Neural progenitor cell (in vitro differentiated cells): ENCODE results near the gene SOX5. TPM values are rescaled to one million over a fixed set of nuclear protein-coding genes. Genes with fewer than 3 reads are reported as not detected.

ENCODE experiments used
- DNase-seq: peaks from one replicate; pipeline ENCODE4 v3.0.0-alpha.2; 2016; ENCODE audit warnings: low spot score
- H2AFZ ChIP-seq: fragments of 200-600 bp; sonication (generic); replicated peaks from 2 replicates; pipeline ENCODE4 v1.6.1; 2016; ENCODE audit warnings: antibody characterized with exemption
- H3F3A ChIP-seq: fragments of 200-600 bp; sonication (generic); 2 replicates; pipeline ENCODE4 v1.6.1; 2016; ENCODE audit warnings: antibody characterized with exemption, low read depth
- H3K27ac ChIP-seq: fragments of 200-600 bp; sonication (generic); 2 replicates; pipeline ENCODE4 v1.5.1; 2016; ENCODE audit warnings: mild to moderate bottlenecking
- H3K27me3 ChIP-seq: fragments of 200-600 bp; sonication (generic); 2 replicates; pipeline ENCODE4 v1.6.1; 2016; ENCODE audit warnings: mild to moderate bottlenecking, moderate library complexity
- H3K36me3 ChIP-seq: fragments of 200-600 bp; sonication (generic); 2 replicates; pipeline ENCODE4 v1.5.1; 2016
- H3K4me1 ChIP-seq: fragments of 200-600 bp; sonication (generic); 2 replicates; pipeline ENCODE4 v1.6.1; 2016; ENCODE audit warnings: mixed run types
- H3K4me2 ChIP-seq: fragments of 200-600 bp; sonication (generic); 2 replicates; pipeline ENCODE4 v1.6.1; 2016
- H3K4me3 ChIP-seq: fragments of 200-600 bp; sonication (generic); 2 replicates; pipeline ENCODE4 v1.5.1; 2016
- H3K79me2 ChIP-seq: fragments of 200-600 bp; sonication (generic); 2 replicates; pipeline ENCODE4 v1.6.1; 2016; ENCODE audit warnings: low read depth
- H3K9ac ChIP-seq: fragments of 200-600 bp; sonication (generic); 2 replicates; pipeline ENCODE4 v1.6.1; 2016
- H3K9me3 ChIP-seq: fragments of 200-600 bp; sonication (generic); 2 replicates; pipeline ENCODE4 v1.5.1; 2016; ENCODE audit warnings: low read depth
- H4K20me1 ChIP-seq: fragments of 200-600 bp; sonication (generic); 2 replicates; pipeline ENCODE4 v1.6.1; 2016; ENCODE audit warnings: low read depth
- H3K27ac Mint-ChIP-seq: 3 replicates; pipeline ENCODE4 v1.8.0; 2021; ENCODE audit warnings: mixed read lengths
- H3K27me3 Mint-ChIP-seq: 2 replicates; pipeline ENCODE4 v1.8.0; 2022; ENCODE audit warnings: low read depth, mild to moderate bottlenecking, inconsistent platforms, moderate library complexity, mixed read lengths; ENCODE audit not compliant: insufficient read depth
- H3K36me3 Mint-ChIP-seq: 3 replicates; pipeline ENCODE4 v1.8.0; 2021; ENCODE audit warnings: mixed read lengths
- H3K4me1 Mint-ChIP-seq: 3 replicates; pipeline ENCODE4 v1.8.0; 2021; ENCODE audit warnings: mixed read lengths
- H3K4me3 Mint-ChIP-seq: 3 replicates; pipeline ENCODE4 v1.8.0; 2021; ENCODE audit warnings: mild to moderate bottlenecking, moderate library complexity, mixed read lengths
- H3K9me3 Mint-ChIP-seq: 3 replicates; pipeline ENCODE4 v1.8.0; 2020; ENCODE audit warnings: mixed read lengths
- EZH2 ChIP-seq: fragments of 200-600 bp; sonication (generic); IDR thresholded peaks from 2 replicates; pipeline ENCODE4 v1.6.1; 2017; ENCODE audit warnings: antibody characterized with exemption, mild to moderate bottlenecking, moderate library complexity
- EZH2phosphoT487 ChIP-seq: fragments of 200-600 bp; sonication (generic); IDR thresholded peaks from 2 replicates; pipeline ENCODE4 v1.6.1; 2017; ENCODE audit warnings: antibody characterized with exemption
- total RNA-seq: library from RNA; depleted of rRNA; stranded (reverse); fragments of >200 nt; gene quantifications from 2 replicates; pipeline ENCODE4 v1.2.3, GENCODE V29; 2015; ENCODE audit warnings: low replicate concordance
- TF ChIP-seq, protein P1 (sequence below): fragments of 200-600 bp; sonication (generic); IDR thresholded peaks from 2 replicates; pipeline ENCODE4 v1.5.1; 2017; ENCODE audit warnings: antibody characterized with exemption, mild to moderate bottlenecking

The SOX5 gene
- total RNA-seq, 1 donor from 2014 or later, result 79.5 TPM

- H3K27ac ChIP-seq, result no peak overlapping the region
- no peak overlapping the region for H3K4me3 ChIP-seq
- Mint-ChIP-seq H3K27me3 (peaks cover 2% of the 10 kb centered on the region), H3K4me1 (peaks cover 16% of the 10 kb centered on the region), H3K4me3 (no peak overlapping the region), H3K36me3 (peaks cover 17% of the 10 kb centered on the region), H3K9me3 (peaks cover 2% of the 10 kb centered on the region), H3K27ac (no peak overlapping the region)
- H3F3A ChIP-seq, result peaks cover 3% of the 10 kb centered on the region
- no peaks in the 10 kb centered on the region for H3K79me2 ChIP-seq
- H2AFZ ChIP-seq, result no peak overlapping the region
- peaks cover 30% of the 10 kb centered on the region for H3K4me1 ChIP-seq
- H3K27me3 ChIP-seq, result no peaks in the 10 kb centered on the region
- no peak for TF ChIP-seq EZH2phosphoT487
- TF ChIP-seq, protein P1, sequence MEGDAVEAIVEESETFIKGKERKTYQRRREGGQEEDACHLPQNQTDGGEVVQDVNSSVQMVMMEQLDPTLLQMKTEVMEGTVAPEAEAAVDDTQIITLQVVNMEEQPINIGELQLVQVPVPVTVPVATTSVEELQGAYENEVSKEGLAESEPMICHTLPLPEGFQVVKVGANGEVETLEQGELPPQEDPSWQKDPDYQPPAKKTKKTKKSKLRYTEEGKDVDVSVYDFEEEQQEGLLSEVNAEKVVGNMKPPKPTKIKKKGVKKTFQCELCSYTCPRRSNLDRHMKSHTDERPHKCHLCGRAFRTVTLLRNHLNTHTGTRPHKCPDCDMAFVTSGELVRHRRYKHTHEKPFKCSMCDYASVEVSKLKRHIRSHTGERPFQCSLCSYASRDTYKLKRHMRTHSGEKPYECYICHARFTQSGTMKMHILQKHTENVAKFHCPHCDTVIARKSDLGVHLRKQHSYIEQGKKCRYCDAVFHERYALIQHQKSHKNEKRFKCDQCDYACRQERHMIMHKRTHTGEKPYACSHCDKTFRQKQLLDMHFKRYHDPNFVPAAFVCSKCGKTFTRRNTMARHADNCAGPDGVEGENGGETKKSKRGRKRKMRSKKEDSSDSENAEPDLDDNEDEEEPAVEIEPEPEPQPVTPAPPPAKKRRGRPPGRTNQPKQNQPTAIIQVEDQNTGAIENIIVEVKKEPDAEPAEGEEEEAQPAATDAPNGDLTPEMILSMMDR, result no peak
- TF ChIP-seq EZH2, result no peak
- peaks cover 3% of the 10 kb centered on the region for H3K36me3 ChIP-seq
- H3K9me3 ChIP-seq, result no peaks in the 10 kb centered on the region
- H4K20me1 ChIP-seq, result no peaks in the 10 kb centered on the region
- H3K9ac ChIP-seq, result no peak overlapping the region
- no peak for DNase-seq
- H3K4me2 ChIP-seq, result no peak overlapping the region
These were observed 322.7 kb downstream of the SOX5 start for GRCh38 chr12:23626791-23627190.

DNA sequence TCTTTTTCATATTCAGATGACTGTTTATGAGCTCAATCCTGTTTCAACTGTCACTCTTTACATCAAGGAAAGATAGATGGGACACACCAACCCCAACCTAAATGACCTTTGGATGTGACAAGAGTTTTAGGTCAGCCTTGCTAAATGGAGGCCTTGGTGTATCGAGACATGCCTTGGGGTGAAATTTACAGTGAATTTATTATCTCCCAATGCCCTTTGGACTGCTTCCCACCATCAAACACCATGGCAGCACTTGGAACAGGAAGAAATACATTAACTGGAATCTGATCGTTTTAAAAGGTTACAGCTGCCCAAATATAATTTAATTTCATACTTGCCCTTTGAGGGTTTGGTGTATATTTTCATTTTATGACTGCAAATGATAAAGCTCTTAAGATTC lies 327.6 kb downstream of the SOX5 start:
- DNase-seq, result no peak
- no peaks in the 10 kb centered on the region for H4K20me1 ChIP-seq
- no peak overlapping the region for H3K4me3 ChIP-seq
- H3K27ac Mint-ChIP-seq, result no peak overlapping the region
- H3K27me3 Mint-ChIP-seq, result peaks cover 2% of the 10 kb centered on the region
- no peaks in the 10 kb centered on the region for H3F3A ChIP-seq
- H3K4me2 ChIP-seq, result no peak overlapping the region
- H3K4me1 Mint-ChIP-seq, result peaks cover 6% of the 10 kb centered on the region
- H3K36me3 Mint-ChIP-seq, result peaks cover 10% of the 10 kb centered on the region
- H3K79me2 ChIP-seq, result no peaks in the 10 kb centered on the region
- peaks cover 2% of the 10 kb centered on the region for H3K9me3 Mint-ChIP-seq
- peaks cover 3% of the 10 kb centered on the region for H3K36me3 ChIP-seq
- H3K4me3 Mint-ChIP-seq, result no peak overlapping the region
- H3K9me3 ChIP-seq, result no peaks in the 10 kb centered on the region
- no peak overlapping the region for H3K27ac ChIP-seq
- no peak overlapping the region for H3K9ac ChIP-seq
- no peaks in the 10 kb centered on the region for H3K4me1 ChIP-seq
- H2AFZ ChIP-seq, result no peak overlapping the region
- TF ChIP-seq, protein P1, result no peak
- no peak for TF ChIP-seq EZH2
- TF ChIP-seq EZH2phosphoT487, result no peak
- H3K27me3 ChIP-seq, result no peaks in the 10 kb centered on the region

DNA sequence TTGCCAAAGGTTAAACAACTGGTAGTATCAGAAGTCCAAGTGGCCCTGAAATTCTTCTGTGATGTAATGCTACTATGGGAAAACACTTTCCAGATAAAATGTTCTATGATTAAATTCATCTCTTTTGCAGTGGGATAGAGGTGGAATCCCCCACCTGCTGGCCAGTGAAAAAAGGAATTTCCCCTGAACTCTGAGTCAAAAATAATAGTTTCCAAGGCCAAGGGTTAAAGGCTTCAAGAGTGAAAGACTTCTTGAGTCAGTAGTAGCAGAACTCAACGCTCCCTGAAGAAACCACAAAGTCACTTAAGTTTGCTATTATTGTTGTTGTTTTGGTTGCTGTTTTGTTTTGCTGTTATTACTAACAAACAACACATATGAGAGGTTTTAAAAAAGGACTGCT lies 330.8 kb downstream of the SOX5 start:
- Histone ChIP-seq H3K4me2 (no peak overlapping the region), H4K20me1 (no peaks in the 10 kb centered on the region), H2AFZ (no peak overlapping the region), H3K4me3 (no peak overlapping the region), H3K9me3 (no peaks in the 10 kb centered on the region), H3K36me3 (peaks cover 3% of the 10 kb centered on the region), H3F3A (no peaks in the 10 kb centered on the region), H3K4me1 (no peaks in the 10 kb centered on the region), H3K79me2 (no peaks in the 10 kb centered on the region), H3K27me3 (no peaks in the 10 kb centered on the region), H3K27ac (no peak overlapping the region), H3K9ac (no peak overlapping the region)
- H3K27me3 Mint-ChIP-seq, result peaks cover 2% of the 10 kb centered on the region
- H3K9me3 Mint-ChIP-seq, result no peaks in the 10 kb centered on the region
- H3K27ac Mint-ChIP-seq, result no peak overlapping the region
- no peak overlapping the region for H3K4me3 Mint-ChIP-seq
- H3K4me1 Mint-ChIP-seq, result peaks cover 3% of the 10 kb centered on the region
- no peak for DNase-seq
- peaks cover 8% of the 10 kb centered on the region for H3K36me3 Mint-ChIP-seq
- no peak for TF ChIP-seq EZH2phosphoT487
- no peak for TF ChIP-seq EZH2
- TF ChIP-seq, protein P1, result no peak
